Measurements from ENCODE around the gene ENPP6.

ENPP6 gene

GRCh38 chr4:184136525-184136924 lies 81.1 kb downstream of the ENPP6 start:
- TF ChIP-seq ZNF274 (IDR thresholded peaks at IDR 0.05; ENCODE audit: low read depth, low read length) = no peak
- H3K4me3 ChIP-seq (ENCODE audit: low read length) = no peak overlapping the region

- no peak for TF ChIP-seq ZNF274 (IDR thresholded peaks at IDR 0.05; ENCODE audit: low read depth, low read length)
- H3K4me3 ChIP-seq (ENCODE audit: low read length) = no peak overlapping the region
Observed at GRCh38 chr4:184126800-184127199, 90.9 kb downstream of the ENPP6 start.

GRCh38 chr4:184122631-184123408 lies 94.9 kb downstream of the ENPP6 start:
- no peak for TF ChIP-seq ZNF274 (IDR thresholded peaks at IDR 0.05; ENCODE audit: low read depth, low read length)
- H3K4me3 ChIP-seq (ENCODE audit: low read length) = no peak overlapping the region

- H3K4me3 ChIP-seq (ENCODE audit: low read length) = no peak overlapping the region
- no peak for TF ChIP-seq ZNF274 (IDR thresholded peaks at IDR 0.05; ENCODE audit: low read depth, low read length)
Observed at GRCh38 chr4:184120549-184121127, 97.0 kb downstream of the ENPP6 start.

GRCh38 chr4:184117662-184118199 lies 99.9 kb downstream of the ENPP6 start:
- TF ChIP-seq ZNF274 (IDR thresholded peaks at IDR 0.05; ENCODE audit: low read depth, low read length) = no peak

GRCh38 chr4:184115399-184115798 lies 102.3 kb downstream of the ENPP6 start:
- TF ChIP-seq ZNF274 (IDR thresholded peaks at IDR 0.05; ENCODE audit: low read depth, low read length) = no peak
- H3K4me3 ChIP-seq (ENCODE audit: low read length) = no peak overlapping the region

More at GRCh38 chr4:184117662-184118199, 99.9 kb downstream of the ENPP6 start:
- no peak overlapping the region for H3K4me3 ChIP-seq (ENCODE audit: low read length)

- no peak for TF ChIP-seq ZNF274 (IDR thresholded peaks at IDR 0.05; ENCODE audit: low read depth, low read length)
- no peak overlapping the region for H3K4me3 ChIP-seq (ENCODE audit: low read length)
Observed at GRCh38 chr4:184114431-184114830, 103.2 kb downstream of the ENPP6 start.

GRCh38 chr4:184112006-184112550 lies 105.6 kb downstream of the ENPP6 start:
- TF ChIP-seq ZNF274 (IDR thresholded peaks at IDR 0.05; ENCODE audit: low read depth, low read length) = no peak
- H3K4me3 ChIP-seq (ENCODE audit: low read length) = no peak overlapping the region

- H3K4me3 ChIP-seq (ENCODE audit: low read length) = no peak overlapping the region
- TF ChIP-seq ZNF274 (IDR thresholded peaks at IDR 0.05; ENCODE audit: low read depth, low read length) = no peak
Observed at GRCh38 chr4:184111233-184111832, 106.3 kb downstream of the ENPP6 start.

- TF ChIP-seq ZNF274 (IDR thresholded peaks at IDR 0.05; ENCODE audit: low read depth, low read length) = no peak
- no peak overlapping the region for H3K4me3 ChIP-seq (ENCODE audit: low read length)
Observed at GRCh38 chr4:184110452-184111224, 107.0 kb downstream of the ENPP6 start.

- H3K4me3 ChIP-seq (ENCODE audit: low read length) = no peak overlapping the region
- no peak for TF ChIP-seq ZNF274 (IDR thresholded peaks at IDR 0.05; ENCODE audit: low read depth, low read length)
Observed at GRCh38 chr4:184108006-184108501, 109.6 kb downstream of the ENPP6 start.

GRCh38 chr4:184104419-184105101 lies 113.1 kb downstream of the ENPP6 start:
- H3K4me3 ChIP-seq (ENCODE audit: low read length) = no peak overlapping the region

More at GRCh38 chr4:184104419-184105101, 113.1 kb downstream of the ENPP6 start:
- TF ChIP-seq ZNF274 (IDR thresholded peaks at IDR 0.05; ENCODE audit: low read depth, low read length) = no peak

Measured in GM08714 (cell line).